Activated naive CD4-positive, alpha-beta T cell (primary cell): ENCODE measurements around the gene YIPF1.
"Not testable (repeated sequence)": the region's sequence is repeated elsewhere in the genome, so short reads cannot be mapped to it uniquely, and the experiment has no call there.

Experiments
- DNase-seq, 4 experiments: peaks; one replicate each; lab custom pipeline; 2025; lab: John Stamatoyannopoulos, UW

YIPF1 gene

DNA sequence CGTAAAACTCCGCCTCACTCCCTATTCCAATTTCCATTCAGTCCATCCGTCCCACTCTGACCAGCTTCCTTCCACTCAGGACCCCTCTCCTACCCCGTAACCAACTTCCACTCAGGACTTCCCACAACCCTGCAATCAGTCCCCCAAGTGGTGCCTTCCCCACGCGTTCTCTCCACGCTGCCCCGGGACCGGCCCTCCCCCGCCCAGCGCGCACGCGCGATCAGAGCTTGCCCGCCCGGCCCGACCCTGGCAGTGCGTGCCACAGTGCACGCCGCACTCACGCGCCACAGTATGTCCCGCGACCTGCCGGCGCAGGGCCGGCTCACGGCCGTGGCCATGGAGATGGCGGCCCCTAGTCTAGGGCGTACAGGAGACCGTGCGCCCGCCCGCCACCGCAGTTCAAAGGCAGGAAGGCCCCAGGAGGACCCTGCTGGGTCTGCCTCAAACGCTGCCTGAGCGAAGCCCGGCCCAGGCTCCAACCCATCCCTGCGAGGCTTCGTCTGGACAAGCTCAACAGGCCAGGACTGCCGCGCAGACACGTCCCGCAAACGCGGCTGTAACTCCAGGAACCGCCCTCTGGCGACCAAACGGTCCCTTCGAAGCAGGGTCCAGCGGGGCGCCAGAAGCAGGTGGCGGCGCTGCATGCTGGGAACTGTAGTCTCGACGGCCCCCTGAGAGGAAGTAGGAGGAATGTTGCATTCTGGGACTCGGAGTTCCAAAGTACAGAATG lies 51.5 kb downstream of the YIPF1 start, which contains the start of gene NDC1:
NDC1 (minus strand) TSS at position 373 of the 730 bp plus-strand sequence; CDS start at position 338, 35 bp downstream.
- DNase-seq: peak; percentile 73 to 91 (median 84)

DNA sequence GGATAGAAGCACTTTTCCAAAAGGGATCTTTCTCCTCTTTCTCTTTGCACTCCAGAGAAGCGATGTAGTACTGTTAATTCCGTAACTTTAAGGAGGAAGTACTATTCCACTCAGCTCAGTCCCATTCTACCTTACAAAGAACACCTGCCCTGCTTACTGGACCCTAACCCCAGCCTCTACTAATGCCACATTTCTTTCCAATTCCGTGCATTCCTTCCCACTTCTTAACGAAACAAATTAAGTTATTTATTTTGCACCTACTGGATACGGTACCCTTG lies 52.0 kb downstream of the YIPF1 start:
- no peak for DNase-seq

GRCh38 chr1:53835491-53835890 lies 54.1 kb downstream of the YIPF1 start:
- DNase-seq: no peak

- no peak for DNase-seq
Observed at GRCh38 chr1:53834776-53835175, 54.8 kb downstream of the YIPF1 start.

GRCh38 chr1:53833393-53833792 lies 56.2 kb downstream of the YIPF1 start:
- no peak for DNase-seq

DNA sequence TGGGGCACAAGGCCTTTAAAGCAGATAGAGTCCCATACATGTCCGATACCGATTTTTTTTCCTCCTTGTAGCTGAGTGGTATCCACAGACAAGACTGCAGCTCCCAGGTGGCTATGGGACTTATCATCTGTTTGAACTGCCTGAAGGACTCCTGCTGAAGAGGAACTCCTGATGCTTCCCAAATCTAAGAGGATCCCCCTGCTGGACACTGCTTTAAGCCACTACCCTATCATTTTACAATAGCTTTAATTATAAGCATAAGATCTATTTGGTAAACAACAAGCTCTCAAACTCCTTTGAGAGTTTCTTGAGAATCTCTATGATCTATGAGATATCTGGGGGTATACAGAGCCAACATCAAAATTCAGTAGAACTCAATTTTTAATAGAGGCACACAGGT lies 63.2 kb downstream of the YIPF1 start:
- no peak for DNase-seq

GRCh38 chr1:53825306-53825705 lies 64.3 kb downstream of the YIPF1 start:
- DNase-seq: no peak

DNA sequence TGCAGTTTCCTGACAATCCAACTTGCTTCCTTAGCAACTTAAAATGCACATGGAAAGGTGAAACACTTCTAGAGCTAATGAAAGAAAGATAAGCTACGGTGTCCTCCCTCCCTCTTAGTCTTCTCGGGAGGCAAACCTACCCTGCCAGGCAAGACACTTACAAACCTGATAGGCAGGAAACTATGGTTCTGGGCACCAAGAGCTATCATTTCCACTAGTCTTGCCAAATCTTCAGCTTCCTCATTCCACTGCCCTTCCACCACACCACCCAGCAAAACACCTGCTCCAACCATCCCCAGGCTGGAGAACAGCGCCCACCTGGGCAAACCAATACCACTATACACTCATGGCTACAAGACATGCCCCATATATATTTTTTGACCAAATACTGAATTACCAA lies 66.7 kb downstream of the YIPF1 start:
- DNase-seq: no peak

DNA sequence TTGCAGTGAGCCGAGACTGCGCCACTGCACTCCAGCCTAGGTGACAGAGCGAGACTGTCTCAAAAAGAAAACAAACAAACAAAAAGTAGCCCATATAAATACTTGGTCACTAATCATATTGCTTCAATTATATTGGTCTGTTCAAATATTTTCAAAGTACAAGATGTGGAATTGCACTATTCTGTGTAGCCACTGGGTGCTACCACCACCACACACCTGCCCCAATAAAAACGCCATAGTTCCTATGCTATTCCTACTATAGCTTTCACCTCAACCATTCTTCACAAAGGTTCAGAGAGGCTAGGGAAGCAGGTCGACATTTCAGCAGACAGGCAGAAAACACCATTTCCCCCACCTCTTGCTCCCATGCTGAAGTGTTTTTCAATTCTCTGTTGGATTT lies 68.2 kb downstream of the YIPF1 start:
- no peak for DNase-seq

GRCh38 chr1:53819387-53819786 lies 70.2 kb downstream of the YIPF1 start:
- DNase-seq: no peak

DNA sequence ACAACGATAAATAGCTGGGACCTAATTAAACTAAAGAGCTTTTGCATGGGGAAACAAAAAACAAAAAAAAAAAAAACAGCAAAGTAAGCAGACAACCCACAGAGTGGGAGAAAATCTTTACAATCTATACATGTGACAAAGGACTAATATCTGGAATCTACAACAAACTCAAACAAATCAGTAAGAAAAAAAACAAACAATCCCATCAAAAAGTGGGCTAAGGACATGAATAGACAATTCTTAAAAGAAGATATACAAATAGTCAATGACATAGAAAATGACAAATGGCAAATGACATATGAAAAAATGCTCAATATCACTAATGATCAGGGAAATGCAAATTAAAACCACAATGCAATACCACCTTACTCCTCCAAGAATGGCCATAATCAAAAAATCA lies 73.0 kb downstream of the YIPF1 start:
- not testable (repeated sequence) for DNase-seq

- DNase-seq: not testable (repeated sequence)
Observed at GRCh38 chr1:53815484-53815883, 74.1 kb downstream of the YIPF1 start.

- no peak for DNase-seq
Observed at GRCh38 chr1:53811414-53811851, 78.2 kb downstream of the YIPF1 start.

- no peak for DNase-seq
Observed at GRCh38 chr1:53810497-53810896, 79.1 kb downstream of the YIPF1 start.

GRCh38 chr1:53810007-53810406 lies 79.6 kb downstream of the YIPF1 start:
- DNase-seq: no peak

- no peak for DNase-seq
Observed at GRCh38 chr1:53807916-53808315, 81.7 kb downstream of the YIPF1 start.

GRCh38 chr1:53804791-53805505 lies 84.6 kb downstream of the YIPF1 start:
- DNase-seq: no peak

- DNase-seq: no peak
Observed at GRCh38 chr1:53804181-53804580, 85.4 kb downstream of the YIPF1 start.
